Retina (tissue), 1 donor: ENCODE results near the gene SP2.
"Not testable (repeated sequence)": the region's sequence is repeated elsewhere in the genome, so short reads cannot be mapped to it uniquely, and the experiment has no call there.

ENCODE experiments used
- DNase-seq: peaks from one replicate; pipeline ENCODE4 v3.0.0-alpha.2; 2016

Gene SP2

GRCh38 chr17:47894498-47895346 lies 1.3 kb upstream of the SP2 start:
- DNase-seq, result no peak

DNA sequence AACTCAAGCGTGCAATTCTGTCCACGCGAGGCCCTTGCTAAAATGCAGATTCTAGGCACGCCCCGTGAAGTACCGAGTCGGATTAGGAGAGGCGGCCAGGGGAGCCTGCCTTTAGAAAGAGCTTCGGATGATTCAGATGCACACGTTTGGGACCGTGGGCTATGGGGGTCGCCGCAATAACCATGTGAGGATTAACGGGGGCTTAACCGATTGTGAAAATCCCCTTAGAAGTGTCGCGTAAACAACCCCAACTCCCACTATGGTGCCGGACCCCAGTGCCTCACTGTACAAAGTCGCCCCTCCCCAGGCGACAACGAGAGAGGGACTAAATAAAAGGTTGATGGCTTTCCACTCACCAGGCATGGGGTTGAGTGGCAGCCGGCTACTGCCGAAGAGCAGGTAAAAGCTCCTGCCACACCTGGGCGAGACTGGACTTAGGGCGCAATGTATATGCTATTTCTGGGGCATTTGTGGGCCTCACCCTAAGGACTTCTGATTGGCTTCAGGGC lies 635 bp upstream of the SP2 start:
- no peak for DNase-seq

GRCh38 chr17:47896672-47897490 lies 845 bp downstream of the SP2 start:
- DNase-seq, result no peak

- no peak for DNase-seq
Observed at GRCh38 chr17:47897561-47897960, 1.5 kb downstream of the SP2 start.

DNA sequence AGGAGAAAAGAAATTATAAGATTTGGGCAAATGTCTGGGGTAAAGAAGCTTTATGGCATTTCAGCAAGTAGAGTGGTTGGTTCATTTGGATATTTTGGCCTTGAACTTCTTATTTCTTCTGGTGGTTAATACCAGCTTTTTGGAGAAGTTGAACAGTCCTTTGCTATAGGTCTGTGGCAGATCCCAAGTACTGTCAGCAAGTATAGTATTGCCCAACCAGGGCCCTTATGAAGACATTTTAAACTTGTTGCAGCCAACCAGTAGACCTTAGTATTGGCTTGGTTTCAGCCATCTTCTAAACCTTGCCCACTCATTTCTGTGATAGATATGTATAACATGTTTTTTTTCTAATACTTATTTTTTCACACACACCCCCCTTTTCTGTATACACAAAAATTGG lies 2.2 kb downstream of the SP2 start:
- no peak for DNase-seq

- no peak for DNase-seq
Observed at GRCh38 chr17:47899643-47900042, 3.6 kb downstream of the SP2 start.

DNA sequence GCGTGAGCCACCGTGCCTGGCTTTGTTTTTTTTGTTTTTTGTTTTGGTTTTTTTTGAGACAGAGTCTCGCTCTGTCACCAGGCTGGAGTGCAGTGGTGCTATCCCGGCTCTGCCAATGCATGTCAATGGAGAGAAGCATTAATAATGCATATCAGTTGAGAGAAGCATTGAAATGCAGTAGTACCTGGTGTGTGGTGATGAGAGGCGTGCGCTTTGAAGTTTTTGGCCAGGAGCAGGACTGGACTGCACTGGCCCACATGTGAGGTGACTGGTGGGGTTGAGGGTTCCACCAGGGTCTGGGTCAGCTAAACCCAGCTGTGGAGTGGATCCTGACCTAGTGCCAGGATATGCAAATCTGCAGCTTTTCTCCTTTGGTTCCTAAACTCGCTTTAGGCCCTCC lies 5.4 kb downstream of the SP2 start:
- no peak for DNase-seq

- DNase-seq, result no peak
Observed at GRCh38 chr17:47902039-47902744, 6.2 kb downstream of the SP2 start.

DNA sequence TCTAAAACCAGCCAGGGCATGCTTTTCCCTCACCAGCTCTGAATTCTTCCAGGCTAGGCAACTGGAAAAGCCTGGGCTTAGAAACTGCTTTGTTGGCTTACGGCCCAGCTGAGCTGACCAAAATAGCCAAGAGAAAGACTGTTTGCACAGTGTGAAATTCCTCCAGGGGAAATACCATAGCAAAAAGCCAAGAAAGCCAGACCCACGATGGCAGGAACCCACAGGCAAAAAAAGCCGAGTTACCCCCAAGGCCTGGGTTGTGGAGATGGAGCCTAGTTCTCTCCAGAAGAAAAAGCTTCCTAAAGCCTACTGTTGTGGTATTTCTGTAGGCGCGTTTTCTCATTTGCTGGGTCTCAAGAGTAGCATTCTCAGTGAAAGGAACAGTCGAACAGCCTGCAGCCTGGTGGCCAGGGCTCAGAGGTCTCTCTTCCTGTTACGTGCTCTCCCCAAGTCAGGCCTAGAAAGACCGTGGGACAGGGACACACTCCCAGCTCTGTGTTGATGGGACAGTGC lies 9.2 kb downstream of the SP2 start:
- DNase-seq, result no peak

DNA sequence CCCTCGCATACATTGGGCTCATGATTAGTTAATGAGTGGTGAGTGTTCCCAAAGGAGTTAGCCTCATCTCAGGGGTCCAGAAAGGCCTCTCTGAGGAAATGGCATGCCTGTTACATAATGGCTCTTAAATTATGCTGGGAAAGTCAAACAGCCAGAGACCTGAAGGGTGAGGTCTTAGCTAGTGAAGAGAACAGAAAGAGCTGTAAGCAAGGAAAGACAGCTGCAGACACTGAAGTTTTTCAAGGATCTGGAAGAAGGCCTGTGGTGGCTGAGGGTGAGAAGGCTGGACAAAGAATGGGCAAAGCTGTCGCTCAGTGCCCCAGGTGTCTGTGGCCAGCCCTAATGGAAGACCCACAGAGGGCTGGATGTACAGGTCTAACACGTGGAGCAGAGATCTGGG lies 10.4 kb downstream of the SP2 start:
- DNase-seq, result no peak

GRCh38 chr17:47907932-47908562 lies 12.0 kb downstream of the SP2 start:
- no peak for DNase-seq

DNA sequence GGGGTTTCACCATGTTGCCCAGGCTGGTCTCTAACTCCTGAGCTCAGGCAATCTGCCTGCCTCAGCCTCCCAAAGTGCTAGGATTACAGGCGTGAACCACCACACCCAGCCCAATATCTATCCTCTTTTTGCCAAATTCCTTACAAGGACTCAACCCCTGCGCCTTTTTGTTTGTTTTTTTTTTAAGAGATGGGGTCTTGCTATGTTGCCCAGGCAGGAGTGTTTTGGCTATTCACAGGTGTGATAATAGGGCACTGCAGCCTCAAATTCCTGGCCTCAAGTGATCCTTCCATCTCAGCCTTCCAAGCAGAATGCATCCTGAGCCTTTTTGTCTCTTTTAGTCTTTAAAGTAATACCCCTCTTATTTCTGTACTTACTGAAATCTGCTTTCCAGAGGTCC lies 17.0 kb downstream of the SP2 start:
- no peak for DNase-seq

DNA sequence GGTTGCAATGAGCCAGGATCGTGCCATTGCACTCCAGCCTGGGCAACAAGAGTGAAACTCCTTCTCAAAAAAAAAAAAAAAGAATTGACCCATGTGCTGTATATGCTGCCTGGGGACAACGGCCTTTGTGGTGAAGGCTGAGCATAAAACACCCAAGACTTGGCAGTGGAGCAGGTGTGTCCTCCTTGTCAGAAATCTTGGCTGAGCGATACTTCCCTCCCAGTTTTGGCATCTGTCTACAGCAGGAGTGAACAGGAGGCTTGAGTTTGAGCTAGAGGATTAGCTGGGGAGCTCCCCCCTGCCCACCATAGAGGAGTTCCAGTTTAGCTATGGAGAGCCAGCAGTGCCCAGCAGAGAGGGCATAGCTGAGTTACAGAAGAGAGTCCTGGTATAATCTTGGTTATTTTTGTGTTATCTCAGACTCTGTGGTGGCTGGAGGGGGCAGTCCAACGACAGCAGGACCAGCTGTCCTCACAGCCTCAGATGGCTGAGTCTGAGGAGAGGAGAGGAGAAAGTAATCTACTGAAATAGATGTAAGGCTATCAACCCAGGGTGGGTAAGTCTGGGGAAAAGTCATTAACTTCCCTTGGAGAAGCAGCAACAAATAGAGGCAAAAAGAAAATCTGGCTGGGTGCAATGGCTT lies 18.4 kb downstream of the SP2 start:
- no peak for DNase-seq

DNA sequence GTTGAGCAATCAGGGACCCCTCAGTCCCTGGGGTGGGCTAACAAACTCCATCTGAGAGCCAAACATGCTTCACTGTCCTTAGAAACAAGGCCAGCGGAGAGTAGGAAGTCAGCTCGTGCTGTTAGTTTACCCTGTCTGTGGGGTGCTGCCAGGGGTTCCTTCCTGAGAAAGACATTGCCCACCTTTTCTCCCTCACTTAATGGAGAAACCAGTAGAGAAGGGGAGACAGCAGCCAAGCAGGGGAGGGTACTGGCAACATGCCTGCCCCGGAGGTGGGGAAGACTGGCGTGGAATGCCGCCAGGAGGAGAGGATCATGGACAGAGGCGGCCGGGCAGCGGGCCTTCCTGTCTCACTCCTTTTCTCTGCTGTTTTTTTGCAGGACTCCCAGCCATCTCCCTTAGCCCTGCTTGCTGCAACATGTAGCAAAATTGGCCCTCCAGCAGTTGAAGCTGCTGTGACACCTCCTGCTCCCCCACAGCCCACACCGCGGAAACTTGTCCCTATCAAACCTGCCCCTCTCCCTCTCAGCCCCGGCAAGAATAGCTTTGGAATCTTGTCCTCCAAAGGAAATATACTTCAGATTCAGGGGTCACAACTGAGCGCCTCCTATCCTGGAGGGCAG lies 19.9 kb downstream of the SP2 start:
- DNase-seq, result no peak

DNA sequence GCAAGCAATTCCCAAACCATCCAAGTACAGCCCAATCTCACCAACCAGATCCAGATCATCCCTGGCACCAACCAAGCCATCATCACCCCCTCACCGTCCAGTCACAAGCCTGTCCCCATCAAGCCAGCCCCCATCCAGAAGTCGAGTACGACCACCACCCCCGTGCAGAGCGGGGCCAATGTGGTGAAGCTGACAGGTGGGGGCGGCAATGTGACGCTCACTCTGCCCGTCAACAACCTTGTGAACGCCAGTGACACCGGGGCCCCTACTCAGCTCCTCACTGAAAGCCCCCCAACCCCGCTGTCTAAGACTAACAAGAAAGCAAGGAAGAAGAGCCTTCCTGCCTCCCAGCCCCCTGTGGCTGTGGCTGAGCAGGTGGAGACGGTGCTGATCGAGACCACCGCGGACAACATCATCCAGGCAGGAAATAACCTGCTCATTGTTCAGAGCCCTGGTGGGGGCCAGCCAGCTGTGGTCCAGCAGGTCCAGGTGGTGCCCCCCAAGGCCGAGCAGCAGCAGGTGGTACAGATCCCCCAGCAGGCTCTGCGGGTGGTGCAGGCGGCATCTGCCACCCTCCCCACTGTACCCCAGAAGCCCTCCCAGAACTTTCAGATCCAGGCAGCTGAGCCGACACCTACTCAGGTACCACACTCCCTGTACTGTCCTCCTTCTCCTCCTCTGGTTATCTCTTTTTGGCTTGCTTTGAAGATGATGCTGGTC lies 20.6 kb downstream of the SP2 start:
- no peak for DNase-seq

DNA sequence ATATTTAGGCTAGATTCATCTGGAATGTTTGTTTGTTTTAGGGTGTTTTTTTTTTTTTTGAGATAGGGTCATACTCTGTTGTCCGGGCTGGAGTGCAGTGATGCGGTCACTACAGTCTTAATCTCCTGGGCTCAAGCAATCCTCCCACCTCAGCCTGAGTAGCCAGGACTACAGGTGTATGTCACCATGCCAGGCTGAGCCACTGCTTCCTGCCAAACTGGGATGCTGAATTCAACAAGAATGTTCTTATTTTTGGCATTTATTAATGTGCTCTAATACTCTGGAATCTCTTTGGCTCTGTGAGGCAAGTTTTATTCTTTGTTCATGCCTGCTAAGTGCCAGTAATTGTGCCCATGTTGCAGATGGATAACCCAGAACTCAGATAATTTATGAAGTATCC lies 21.5 kb downstream of the SP2 start:
- no peak for DNase-seq

DNA sequence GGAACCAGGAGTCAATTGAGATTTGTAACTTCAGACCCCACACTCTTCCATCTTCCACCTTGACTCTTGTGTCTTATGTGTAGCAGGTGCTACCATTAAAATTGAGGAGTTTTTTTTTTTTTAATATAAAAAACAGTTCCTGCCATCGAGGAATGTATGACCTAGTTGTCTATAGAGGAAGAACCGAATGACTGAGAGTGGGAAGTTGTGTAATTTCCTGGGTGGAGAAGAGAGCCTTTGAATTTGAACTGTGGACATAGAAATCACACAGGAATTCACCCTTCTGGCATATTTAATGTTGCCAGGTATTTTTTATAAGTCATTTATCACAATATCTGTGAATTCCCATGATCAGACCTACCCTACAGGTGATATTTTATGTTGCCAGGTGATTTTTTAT lies 22.0 kb downstream of the SP2 start:
- DNase-seq, result no peak

GRCh38 chr17:47918991-47919390 lies 23.0 kb downstream of the SP2 start:
- no peak for DNase-seq

GRCh38 chr17:47919889-47920288 lies 23.9 kb downstream of the SP2 start:
- DNase-seq, result not testable (repeated sequence)

- DNase-seq, result no peak
Observed at GRCh38 chr17:47924785-47925677, 29.0 kb downstream of the SP2 start.
